ENCODE results near the gene MUSTN1. TPM values are rescaled to one million over a fixed set of nuclear protein-coding genes. Genes with fewer than 3 reads are reported as not detected.

MUSTN1 gene
- polyA plus RNA-seq, 2 of the 4 experiments (the other 2 are of a cell fraction), result not detected

GRCh38 chr3:52792961-52793695, 41.7 kb downstream of the MUSTN1 start (continued):
- no peak for TF ChIP-seq RARB (CRISPR knock-in tag; IDR thresholded peaks at IDR 0.05)
- TF ChIP-seq ZSCAN20 (CRISPR knock-in tag; IDR thresholded peaks at IDR 0.05), result no peak
- TF ChIP-seq TP53 (CRISPR knock-in tag; IDR thresholded peaks at IDR 0.05), result no peak
- no peak for TF ChIP-seq PBX3 (IDR thresholded peaks at IDR 0.05)
- TF ChIP-seq BHLHE40 (IDR thresholded peaks at IDR 0.05; ENCODE audit: low read depth, low read length), result no peak
- TF ChIP-seq SMC3 (IDR thresholded peaks at IDR 0.05), result no peak

- CTCF ChIA-PET, result interaction anchor here (1.9 to 3.6 kb wide), 3 partner anchors 9 to 28 kb away, joined by 4 to 11 read pairs (median 7); no protein-coding TSS in a partner anchor
- Histone ChIP-seq H3K4me3 (no peak overlapping the region), H3K4me1 (no peaks in the 10 kb centered on the region), H3K4me2 (no peak overlapping the region), H3K9me3 (no peaks in the 10 kb centered on the region), H3K27ac (no peak overlapping the region)
- WGBS (ENCODE audit: missing lambda C conversion rate), result 100% methylated on average over 3 of the region's 7 CpGs
- POLR2A ChIA-PET, result no interaction called here
- DNase-seq (ENCODE audit: low read depth in 1 of 2, low spot score in 1 of 2) (no peak), FAIRE-seq (no peak), ATAC-seq (peak in 1 of 2 experiments; percentile 52; a peak in 3 of 6 replicates)
- TF ChIP-seq NR3C1 (IDR thresholded peaks at IDR 0.05), result no peak
- TF ChIP-seq FOXS1 (CRISPR knock-in tag; IDR thresholded peaks at IDR 0.05), result no peak
- TF ChIP-seq CEBPB (IDR thresholded peaks at IDR 0.05), result no peak
- TF ChIP-seq HOXA7 (CRISPR knock-in tag; IDR thresholded peaks at IDR 0.05), result no peak
- no peak for TF ChIP-seq CHD4 (IDR thresholded peaks at IDR 0.05; ENCODE audit: borderline replicate concordance)
Measured at GRCh38 chr3:52792413-52792812, 42.4 kb downstream of the MUSTN1 start.

GRCh38 chr3:52791928-52792327, 42.9 kb downstream of the MUSTN1 start:
- Histone ChIP-seq H3K9me3 (no peaks in the 10 kb centered on the region), H3K4me3 (no peak overlapping the region), H3K4me2 (no peak overlapping the region), H3K27ac (no peak overlapping the region), H3K4me1 (no peaks in the 10 kb centered on the region)
- CTCF ChIA-PET, result interaction anchor here (1.9 to 3.6 kb wide), 3 partner anchors 9 to 29 kb away, joined by 4 to 11 read pairs (median 7); no protein-coding TSS in a partner anchor
- DNase-seq (ENCODE audit: low read depth in 1 of 2, low spot score in 1 of 2) (no peak), FAIRE-seq (no peak), ATAC-seq (no peak)
- POLR2A ChIA-PET, result no interaction called here
- TF ChIP-seq CEBPB (IDR thresholded peaks at IDR 0.05), result no peak
- TF ChIP-seq NPAS2 (CRISPR knock-in tag; IDR thresholded peaks at IDR 0.05; ENCODE audit: borderline replicate concordance), result no peak
- TF ChIP-seq HOXB5 (CRISPR knock-in tag; IDR thresholded peaks at IDR 0.05), result no peak
- TF ChIP-seq FOSL2 (IDR thresholded peaks at IDR 0.05), result no peak
- TF ChIP-seq FOSL2 (CRISPR knock-in tag; IDR thresholded peaks at IDR 0.05), result no peak
- TF ChIP-seq ATOH8 (CRISPR knock-in tag; IDR thresholded peaks at IDR 0.05; ENCODE audit: low read depth), result no peak
- TF ChIP-seq EHMT2 (IDR thresholded peaks at IDR 0.05; ENCODE audit: low read depth), result no peak
- TF ChIP-seq HOXA7 (CRISPR knock-in tag; IDR thresholded peaks at IDR 0.05), result no peak
- no peak for TF ChIP-seq REST (IDR thresholded peaks at IDR 0.05)
- no peak for TF ChIP-seq MYC (IDR thresholded peaks at IDR 0.05; ENCODE audit: borderline replicate concordance, low read length)
- TF ChIP-seq MAFK (IDR thresholded peaks at IDR 0.05; ENCODE audit: partially characterized antibody), result no peak
- TF ChIP-seq PHF8 (IDR thresholded peaks at IDR 0.05; ENCODE audit: borderline replicate concordance, low read depth), result no peak
- TF ChIP-seq RAD21 (conservative IDR thresholded peaks at IDR 0.05 in 1 of 2, IDR thresholded peaks at IDR 0.05 in 1 of 2), result no peak
- no peak for TF ChIP-seq ESRRA (IDR thresholded peaks at IDR 0.05; ENCODE audit: borderline replicate concordance, low read length)
- no peak for TF ChIP-seq CBX8 (IDR thresholded peaks at IDR 0.05)
- TF ChIP-seq SMC3 (IDR thresholded peaks at IDR 0.05), result no peak
- TF ChIP-seq GATA3 (IDR thresholded peaks at IDR 0.05; ENCODE audit: borderline replicate concordance), result no peak
- TF ChIP-seq EP300 (IDR thresholded peaks at IDR 0.05), result no peak
- TF ChIP-seq CTCF (IDR thresholded peaks at IDR 0.05), result no peak
- TF ChIP-seq TFCP2L1 (CRISPR knock-in tag; IDR thresholded peaks at IDR 0.05), result no peak
- no peak for TF ChIP-seq EHF (CRISPR knock-in tag; IDR thresholded peaks at IDR 0.05)
- WGBS (ENCODE audit: missing lambda C conversion rate), result 37% methylated on average over 3 of the region's 4 CpGs
